Endothelial cell of umbilical vein (primary cell): ENCODE measurements around the gene PPME1. TPM values are rescaled to one million over a fixed set of nuclear protein-coding genes. Genes with fewer than 3 reads are reported as not detected.

Experiments used
- BruUV-seq: library from RNA; stranded (reverse); fragments of 400-500 nt; replicated peaks from 2 replicates; lab custom pipeline; 2021; lab: Mats Ljungman, UMichigan
- CTCF ChIA-PET: fragments of 300-600, 350-600 bp; sonication (Branson Sonifier 250); formaldehyde crosslinking; loops from one replicate; lab custom pipeline; 2021; ENCODE audit warnings: antibody characterized with exemption, inconsistent platforms; lab: Charles Lee
- POLR2A ChIA-PET: fragments of 300-600, 350-600 bp; sonication (Branson Sonifier 250); formaldehyde crosslinking; loops from one replicate; lab custom pipeline; 2021; ENCODE audit warnings: antibody characterized with exemption, inconsistent platforms; lab: Charles Lee
- DNase-seq: peaks from one replicate; pipeline ENCODE4 v3.0.0-alpha.2; 2011; ENCODE audit warnings: low read depth, low spot score
- FAIRE-seq: peaks from 2 replicates; lab custom pipeline; 2011; peaks lifted over from hg19 to GRCh38; lab: Jason Lieb, UNC
- H2AFZ ChIP-seq: 2 replicates; pipeline ENCODE4 v1.6.0; 2012; ENCODE audit warnings: low read depth, low read length, control low read depth, inconsistent platforms
- H3K27ac ChIP-seq: 2 replicates; pipeline ENCODE4 v1.5.1; 2011; ENCODE audit warnings: low read depth, mild to moderate bottlenecking, control low read depth, low read length, moderate library complexity; ENCODE audit not compliant: insufficient read depth
- H3K27me3 ChIP-seq, 2 experiments: 2 replicates each; pipeline versions ENCODE4 v1.6.0 to v1.6.1; 2011; ENCODE audit warnings: low read length in 2 of 2, mixed read lengths in 1 of 2; ENCODE audit not compliant: control insufficient read depth in 2 of 2, insufficient read depth in 2 of 2
- H3K36me3 ChIP-seq, 2 experiments: 2 replicates in 1 of 2; 3 replicates in 1 of 2; pipeline ENCODE4 v1.5.1; 2011; ENCODE audit warnings: low read length in 2 of 2, mild to moderate bottlenecking in 1 of 2, moderate library complexity in 1 of 2; ENCODE audit not compliant: control insufficient read depth in 2 of 2, insufficient read depth in 2 of 2; ENCODE audit errors: extremely low read depth in 1 of 2
- H3K4me1 ChIP-seq: 3 replicates; pipeline ENCODE4 v1.5.1; 2011; ENCODE audit warnings: mild to moderate bottlenecking, low read length; ENCODE audit not compliant: control insufficient read depth, insufficient read depth; ENCODE audit errors: extremely low read depth
- H3K4me2 ChIP-seq: 2 replicates; pipeline ENCODE4 v1.6.1; 2011; ENCODE audit warnings: low read length, control low read depth, mixed read lengths; ENCODE audit not compliant: insufficient read depth
- H3K4me3 ChIP-seq, 3 experiments: fragments of 200-600 bp in 1 of 3; sonication (generic), shearing (Covaris generic) in 1 of 3; replicated peaks in 1 of 3; 2 replicates each; pipeline ENCODE4 v1.5.1; 2011 to 2016; ENCODE audit warnings: control low read depth in 3 of 3, low read length in 3 of 3, mild to moderate bottlenecking in 2 of 3, inconsistent platforms in 1 of 3, low read depth in 1 of 3, moderate library complexity in 1 of 3; ENCODE audit not compliant: insufficient read depth in 1 of 3
- H3K79me2 ChIP-seq: 2 replicates; pipeline ENCODE4 v1.6.0; 2012; ENCODE audit warnings: low read length, inconsistent platforms; ENCODE audit not compliant: control insufficient read depth, insufficient read depth
- H3K9ac ChIP-seq: replicated peaks from 2 replicates; pipeline ENCODE3; 2011; ENCODE audit warnings: low read length, control low read depth; ENCODE audit not compliant: insufficient read depth; ENCODE audit errors: extremely low read depth
- H3K9me1 ChIP-seq: replicated peaks from 3 replicates; pipeline ENCODE4 v1.6.0; 2011; ENCODE audit warnings: mild to moderate bottlenecking, low read length; ENCODE audit not compliant: control insufficient read depth, insufficient read depth; ENCODE audit errors: extremely low read depth
- H3K9me3 ChIP-seq: replicated peaks from 2 replicates; pipeline ENCODE4 v1.5.1; 2012; ENCODE audit warnings: low read length, inconsistent platforms; ENCODE audit not compliant: control insufficient read depth, insufficient read depth
- H4K20me1 ChIP-seq: replicated peaks from 2 replicates; pipeline ENCODE3; 2011; ENCODE audit warnings: mild to moderate bottlenecking, low read length; ENCODE audit not compliant: control insufficient read depth, insufficient read depth; ENCODE audit errors: extremely low read depth
- EZH2 ChIP-seq: IDR thresholded peaks from 2 replicates; pipeline ENCODE4 v1.6.1; 2012; ENCODE audit warnings: borderline replicate concordance, low read depth, mild to moderate bottlenecking, moderate library complexity, low read length, inconsistent platforms; ENCODE audit not compliant: severe bottlenecking
- FOS ChIP-seq: IDR thresholded peaks from 2 replicates; pipeline ENCODE4 v1.6.1; 2011; ENCODE audit warnings: mild to moderate bottlenecking, low read length, moderate library complexity, borderline replicate concordance; ENCODE audit not compliant: insufficient read depth
- GATA2 ChIP-seq: IDR thresholded peaks from 2 replicates; pipeline ENCODE4 v1.7.0; 2011; ENCODE audit warnings: low read depth, mild to moderate bottlenecking, moderate library complexity, mixed read lengths, low read length; ENCODE audit not compliant: insufficient read length, insufficient read depth
- JUN ChIP-seq: IDR thresholded peaks from 2 replicates; pipeline ENCODE4 v1.6.1; 2011; ENCODE audit warnings: borderline replicate concordance, low read depth; ENCODE audit not compliant: insufficient read length, insufficient read depth
- MYC ChIP-seq: IDR thresholded peaks from one replicate; pipeline ENCODE4 v1.6.1; 2011; ENCODE audit warnings: mild to moderate bottlenecking, low read depth, low read length
- POLR2A ChIP-seq: IDR thresholded peaks from 2 replicates; pipeline ENCODE4 v1.6.1; 2012; ENCODE audit warnings: low read depth, mild to moderate bottlenecking, control low read depth, low read length
- POLR2AphosphoS5 ChIP-seq: IDR thresholded peaks from 2 replicates; pipeline ENCODE4 v1.6.1; 2012; ENCODE audit warnings: low read depth, mild to moderate bottlenecking, control low read depth, low read length, moderate library complexity; ENCODE audit not compliant: insufficient read depth
- dilution Hi-C: fragments of 300-500 bp; cut with MboI; formaldehyde crosslinking; loops from one replicate; pipeline ENCODE4 v1.15.0; 2019; ENCODE audit warnings: low sequenced_read_pairs; ENCODE audit not compliant: extremely low pct_ligation_motif_present
- intact Hi-C: fragments of 100-400 bp; cut with micrococcal nuclease; formaldehyde crosslinking; loops from one replicate; pipeline ENCODE4 v1.10.0; 2022
- polyA plus RNA-seq, 4 experiments: library from polyadenylated mRNA; depleted of rRNA in 3 of 4; stranded (reverse) in 3 of 4; unstranded in 1 of 4; fragments of >200 nt; gene quantifications; 2 replicates each; pipeline versions ENCODE4 v1.2.1 to v1.2.3, GENCODE V29; 2011 to 2012; ENCODE audit warnings: missing spikeins in 1 of 4
- total RNA-seq: library from RNA; stranded (reverse); gene quantifications from 2 replicates; pipeline ENCODE4 v1.2.3, GENCODE V29; 2021
- TF ChIP-seq, protein P1 (sequence below), 2 donors: IDR thresholded peaks; 1 replicate in 1 of 2; 2 replicates in 1 of 2; pipeline ENCODE4 v1.5.1; 2011; ENCODE audit warnings: low read length in 2 of 2, mild to moderate bottlenecking in 2 of 2, moderate library complexity in 2 of 2, control low read depth in 1 of 2, inconsistent platforms in 1 of 2, low read depth in 1 of 2; ENCODE audit not compliant: insufficient read depth in 1 of 2; ENCODE audit errors: extremely low read depth in 1 of 2
- TF ChIP-seq, protein P2 (sequence below): IDR thresholded peaks from 2 replicates; pipeline ENCODE4 v1.6.1; 2011; ENCODE audit not compliant: insufficient read depth, insufficient read length

PPME1 gene
- total and polyA plus RNA-seq, 2 donors (not counting 3 experiments of a cell fraction or from before 2014, with no cell fraction given), result 37.2 to 49.9 TPM

DNA sequence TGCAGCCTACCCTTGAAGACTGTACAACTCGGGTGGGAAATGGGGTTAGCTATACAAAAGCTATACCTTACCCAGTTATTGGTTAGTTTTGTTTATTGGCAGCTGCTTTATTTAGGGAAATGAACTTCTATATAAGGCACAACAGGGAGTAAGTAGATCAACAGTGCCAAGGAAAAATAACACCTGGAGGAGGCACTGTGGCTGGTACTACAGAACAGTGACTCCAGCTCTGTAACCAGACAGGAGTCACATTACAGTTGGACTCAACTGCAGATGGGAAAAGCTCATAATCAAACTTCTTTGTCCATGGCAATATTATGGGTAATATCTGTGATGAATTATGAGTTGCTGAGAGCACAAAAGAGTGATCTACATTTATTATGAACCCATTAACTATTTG, 126.4 kb downstream of the PPME1 start:
- H3K79me2 ChIP-seq, result no peaks in the 10 kb centered on the region
- H4K20me1 ChIP-seq, result no peaks in the 10 kb centered on the region
- dilution Hi-C loops, result no loop called here
- BruUV-seq, result no TSS peak
- H3K9me3 ChIP-seq, result no peaks in the 10 kb centered on the region
- FAIRE-seq (no peak), DNase-seq (no peak)
- no peaks in the 10 kb centered on the region for H3K4me1 ChIP-seq
- no peaks in the 10 kb centered on the region for H3K9me1 ChIP-seq
- ChIA-PET POLR2A (no interaction called here), CTCF (interaction anchor here (0.6 to 1.5 kb wide), 2 partner anchors 17 to 42 kb away, joined by 4 to 6 read pairs; no protein-coding TSS in a partner anchor)
- TF ChIP-seq FOS (no peak), MYC (no peak), JUN (no peak), POLR2A (no peak), GATA2 (no peak)
- TF ChIP-seq, protein P1, sequence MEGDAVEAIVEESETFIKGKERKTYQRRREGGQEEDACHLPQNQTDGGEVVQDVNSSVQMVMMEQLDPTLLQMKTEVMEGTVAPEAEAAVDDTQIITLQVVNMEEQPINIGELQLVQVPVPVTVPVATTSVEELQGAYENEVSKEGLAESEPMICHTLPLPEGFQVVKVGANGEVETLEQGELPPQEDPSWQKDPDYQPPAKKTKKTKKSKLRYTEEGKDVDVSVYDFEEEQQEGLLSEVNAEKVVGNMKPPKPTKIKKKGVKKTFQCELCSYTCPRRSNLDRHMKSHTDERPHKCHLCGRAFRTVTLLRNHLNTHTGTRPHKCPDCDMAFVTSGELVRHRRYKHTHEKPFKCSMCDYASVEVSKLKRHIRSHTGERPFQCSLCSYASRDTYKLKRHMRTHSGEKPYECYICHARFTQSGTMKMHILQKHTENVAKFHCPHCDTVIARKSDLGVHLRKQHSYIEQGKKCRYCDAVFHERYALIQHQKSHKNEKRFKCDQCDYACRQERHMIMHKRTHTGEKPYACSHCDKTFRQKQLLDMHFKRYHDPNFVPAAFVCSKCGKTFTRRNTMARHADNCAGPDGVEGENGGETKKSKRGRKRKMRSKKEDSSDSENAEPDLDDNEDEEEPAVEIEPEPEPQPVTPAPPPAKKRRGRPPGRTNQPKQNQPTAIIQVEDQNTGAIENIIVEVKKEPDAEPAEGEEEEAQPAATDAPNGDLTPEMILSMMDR (IDR thresholded peaks at IDR 0.05; ENCODE audit: extremely low read depth in 1 of 2, insufficient read depth in 1 of 2, low read depth in 1 of 2, low read length in 2 of 2), result no peak
- intact Hi-C loops, result no loop called here
- peaks cover 2% of the 10 kb centered on the region in 2 experiments for H3K36me3 ChIP-seq
- no peak overlapping the region for H3K4me2 ChIP-seq
- H3K27ac ChIP-seq, result no peak overlapping the region
- H3K4me3 ChIP-seq, result no peak overlapping the region
- H2AFZ ChIP-seq, result no peak overlapping the region
- no peak overlapping the region for H3K9ac ChIP-seq
- H3K27me3 ChIP-seq, result no peaks in the 10 kb centered on the region

- Histone ChIP-seq H2AFZ (no peak overlapping the region), H3K27ac (no peak overlapping the region), H3K9ac (no peak overlapping the region), H3K36me3 (peaks cover 2% of the 10 kb centered on the region in 2 experiments), H4K20me1 (no peaks in the 10 kb centered on the region), H3K9me3 (no peaks in the 10 kb centered on the region), H3K9me1 (no peaks in the 10 kb centered on the region), H3K4me1 (no peaks in the 10 kb centered on the region), H3K4me2 (no peak overlapping the region), H3K4me3 (no peak overlapping the region), H3K27me3 (no peaks in the 10 kb centered on the region), H3K79me2 (no peaks in the 10 kb centered on the region)
- intact Hi-C loops (no loop called here), dilution Hi-C loops (no loop called here)
- DNase-seq, result no peak
- BruUV-seq, result no TSS peak
- no peak for FAIRE-seq
- TF ChIP-seq EZH2 (no peak), FOS (no peak), POLR2AphosphoS5 (no peak), MYC (no peak), GATA2 (no peak), JUN (no peak), POLR2A (no peak)
- TF ChIP-seq, protein P2, sequence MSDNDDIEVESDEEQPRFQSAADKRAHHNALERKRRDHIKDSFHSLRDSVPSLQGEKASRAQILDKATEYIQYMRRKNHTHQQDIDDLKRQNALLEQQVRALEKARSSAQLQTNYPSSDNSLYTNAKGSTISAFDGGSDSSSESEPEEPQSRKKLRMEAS, result no peak
- TF ChIP-seq, protein P1 (IDR thresholded peaks at IDR 0.05; ENCODE audit: extremely low read depth in 1 of 2, insufficient read depth in 1 of 2, low read depth in 1 of 2, low read length in 2 of 2), result no peak
- CTCF ChIA-PET, result interaction anchor here (1.3 to 2.3 kb wide), 2 partner anchors 44 to 150 kb away, joined by 4 to 13 read pairs; no protein-coding TSS in a partner anchor
- POLR2A ChIA-PET, result no interaction called here
Measured at GRCh38 chr11:74299015-74299414, 127.9 kb downstream of the PPME1 start.
